MCF 10A (cell line): ENCODE data around the gene GJA4. TPM values are rescaled to one million over a fixed set of nuclear protein-coding genes. Genes with fewer than 3 reads are reported as not detected.

ENCODE experiments used
- BruUV-seq: library from RNA; stranded (reverse); fragments of 400-500 nt; replicated peaks from 2 replicates; lab custom pipeline; 2021; lab: Mats Ljungman, UMichigan
- CTCF ChIA-PET: fragments of 300-600 bp; sonication (Branson Sonifier 250); formaldehyde crosslinking; extraction: SDS; loops from one replicate; lab custom pipeline; 2021; ENCODE audit warnings: antibody characterized with exemption, inconsistent platforms; lab: Yijun Ruan, JAX
- POLR2A ChIA-PET: fragments of 300-600, 350-650 bp; sonication (Branson Sonifier 250); formaldehyde crosslinking; extraction: SDS; loops from one replicate; lab custom pipeline; 2020; ENCODE audit warnings: antibody characterized with exemption, inconsistent platforms; lab: Yijun Ruan, JAX
- DNase-seq: peaks from one replicate; pipeline ENCODE4 v3.0.0-alpha.2; 2018; ENCODE audit not compliant: unreplicated experiment
- H3K27ac Mint-ChIP-seq: one replicate; pipeline ENCODE4 v1.8.0; 2022; ENCODE audit warnings: mild to moderate bottlenecking, low read depth, mixed read lengths; ENCODE audit not compliant: unreplicated experiment
- H3K27me3 Mint-ChIP-seq: one replicate; pipeline ENCODE4 v1.8.0; 2022; ENCODE audit warnings: mixed read lengths; ENCODE audit not compliant: insufficient read depth, unreplicated experiment
- H3K36me3 Mint-ChIP-seq: one replicate; pipeline ENCODE4 v1.8.0; 2022; ENCODE audit warnings: mild to moderate bottlenecking, moderate library complexity, mixed read lengths; ENCODE audit not compliant: insufficient read depth, unreplicated experiment
- H3K4me1 Mint-ChIP-seq: one replicate; pipeline ENCODE4 v1.8.0; 2022; ENCODE audit warnings: mixed read lengths; ENCODE audit not compliant: insufficient read depth, unreplicated experiment
- H3K4me3 Mint-ChIP-seq: one replicate; pipeline ENCODE4 v1.8.0; 2022; ENCODE audit warnings: mild to moderate bottlenecking, moderate library complexity, mixed read lengths; ENCODE audit not compliant: unreplicated experiment
- H3K9me3 Mint-ChIP-seq: one replicate; pipeline ENCODE4 v1.8.0; 2022; ENCODE audit warnings: mixed read lengths; ENCODE audit not compliant: unreplicated experiment
- intact Hi-C: fragments of 100-400 bp; cut with micrococcal nuclease; formaldehyde crosslinking; loops from 2 replicates; pipeline ENCODE4 v1.14.1; 2022
- total RNA-seq: library from RNA; stranded (reverse); gene quantifications from 2 replicates; pipeline ENCODE4 v1.2.3, GENCODE V29; 2022
- TF ChIP-seq, protein P1 (sequence below): fragments of 200-600 bp; IDR thresholded peaks from one replicate; pipeline ENCODE4 v1.8.0; 2022; ENCODE audit warnings: antibody characterized with exemption, mild to moderate bottlenecking; ENCODE audit not compliant: unreplicated experiment

The GJA4 gene
- total RNA-seq, 1 experiment from 2014 or later: not detected

DNA sequence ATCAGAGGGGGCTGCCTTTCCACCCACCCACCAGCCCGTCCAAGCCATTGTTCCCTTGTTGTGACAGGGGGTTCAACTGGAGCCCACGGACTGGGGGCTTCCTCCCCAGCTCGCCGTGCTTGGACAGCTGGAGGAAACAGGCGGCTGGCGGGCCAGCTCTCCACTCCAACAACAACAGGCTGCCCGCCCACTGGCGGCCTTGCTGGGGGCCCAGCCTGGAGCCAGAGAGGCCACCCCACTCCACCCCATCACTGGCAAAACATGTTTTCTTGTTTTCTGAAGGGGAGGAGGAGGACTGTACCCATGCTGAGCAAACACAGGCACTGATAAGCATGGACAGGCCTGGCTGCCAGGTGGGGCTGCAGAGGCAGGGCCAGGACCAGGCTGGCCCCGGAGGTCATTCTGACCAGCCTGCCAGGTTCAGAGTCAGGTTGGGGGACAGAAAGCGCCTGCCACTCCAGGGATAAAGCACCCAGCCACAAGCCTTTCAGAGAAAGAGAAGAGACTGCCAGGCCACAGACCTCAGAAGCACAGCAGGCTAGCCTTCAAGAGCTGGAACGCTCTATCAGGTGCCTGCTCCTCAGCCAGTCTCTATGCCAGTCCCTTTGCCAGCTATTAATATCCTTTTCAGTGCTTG lies 32.8 kb downstream of the GJA4 start:
- H3K4me1 Mint-ChIP-seq: no peaks in the 10 kb centered on the region
- CTCF ChIA-PET: interaction anchor here (2.2 kb wide), 1 partner anchor 27 kb away, joined by 13 read pairs; no protein-coding TSS in a partner anchor

GRCh38 chr1:34827341-34827941 lies 34.6 kb downstream of the GJA4 start:
- Mint-ChIP-seq H3K9me3 (no peaks in the 10 kb centered on the region), H3K27me3 (no peaks in the 10 kb centered on the region), H3K27ac (no peak overlapping the region), H3K4me3 (no peak overlapping the region), H3K36me3 (no peaks in the 10 kb centered on the region), H3K4me1 (no peaks in the 10 kb centered on the region)
- intact Hi-C loops: no loop called here
- TF ChIP-seq, protein P1, sequence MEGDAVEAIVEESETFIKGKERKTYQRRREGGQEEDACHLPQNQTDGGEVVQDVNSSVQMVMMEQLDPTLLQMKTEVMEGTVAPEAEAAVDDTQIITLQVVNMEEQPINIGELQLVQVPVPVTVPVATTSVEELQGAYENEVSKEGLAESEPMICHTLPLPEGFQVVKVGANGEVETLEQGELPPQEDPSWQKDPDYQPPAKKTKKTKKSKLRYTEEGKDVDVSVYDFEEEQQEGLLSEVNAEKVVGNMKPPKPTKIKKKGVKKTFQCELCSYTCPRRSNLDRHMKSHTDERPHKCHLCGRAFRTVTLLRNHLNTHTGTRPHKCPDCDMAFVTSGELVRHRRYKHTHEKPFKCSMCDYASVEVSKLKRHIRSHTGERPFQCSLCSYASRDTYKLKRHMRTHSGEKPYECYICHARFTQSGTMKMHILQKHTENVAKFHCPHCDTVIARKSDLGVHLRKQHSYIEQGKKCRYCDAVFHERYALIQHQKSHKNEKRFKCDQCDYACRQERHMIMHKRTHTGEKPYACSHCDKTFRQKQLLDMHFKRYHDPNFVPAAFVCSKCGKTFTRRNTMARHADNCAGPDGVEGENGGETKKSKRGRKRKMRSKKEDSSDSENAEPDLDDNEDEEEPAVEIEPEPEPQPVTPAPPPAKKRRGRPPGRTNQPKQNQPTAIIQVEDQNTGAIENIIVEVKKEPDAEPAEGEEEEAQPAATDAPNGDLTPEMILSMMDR: no peak
- no peak for DNase-seq
- ChIA-PET POLR2A (no interaction called here), CTCF (interaction anchor here (0.5 to 1.5 kb wide), 4 partner anchors 10 to 1356 kb away, joined by 3 to 7 read pairs (median 3); no protein-coding TSS in a partner anchor)
- BruUV-seq: no TSS peak

More for the DNA sequence above, 32.8 kb downstream of the GJA4 start:
- Mint-ChIP-seq H3K27ac (no peak overlapping the region), H3K4me3 (no peak overlapping the region), H3K9me3 (no peaks in the 10 kb centered on the region), H3K36me3 (no peaks in the 10 kb centered on the region), H3K27me3 (no peaks in the 10 kb centered on the region)
- TF ChIP-seq, protein P1: no peak
- no peak for DNase-seq
- intact Hi-C loops: no loop called here
- BruUV-seq: no TSS peak
- POLR2A ChIA-PET: no interaction called here

GRCh38 chr1:34828611-34829010 lies 35.8 kb downstream of the GJA4 start:
- BruUV-seq: no TSS peak
- CTCF ChIA-PET: interaction anchor here (0.6 to 3.1 kb wide), 3 partner anchors 13 to 25 kb away, joined by 3 to 14 read pairs (median 4); no protein-coding TSS in a partner anchor
- Mint-ChIP-seq H3K36me3 (no peaks in the 10 kb centered on the region), H3K27me3 (no peaks in the 10 kb centered on the region), H3K4me1 (no peaks in the 10 kb centered on the region), H3K4me3 (no peak overlapping the region), H3K27ac (no peak overlapping the region), H3K9me3 (no peaks in the 10 kb centered on the region)
- DNase-seq: no peak
- POLR2A ChIA-PET: no interaction called here
- intact Hi-C loops: no loop called here
- TF ChIP-seq, protein P1: no peak

GRCh38 chr1:34829250-34829649 lies 36.5 kb downstream of the GJA4 start:
- no peaks in the 10 kb centered on the region for H3K27me3 Mint-ChIP-seq
- ChIA-PET POLR2A (no interaction called here), CTCF (interaction anchor here (0.7 to 3.1 kb wide), 2 partner anchors 12 to 23 kb away, joined by 4 to 14 read pairs; no protein-coding TSS in a partner anchor)
- H3K27ac Mint-ChIP-seq: no peak overlapping the region
- H3K9me3 Mint-ChIP-seq: no peaks in the 10 kb centered on the region
- intact Hi-C loops: no loop called here
- H3K4me1 Mint-ChIP-seq: no peaks in the 10 kb centered on the region
- H3K4me3 Mint-ChIP-seq: no peak overlapping the region
- TF ChIP-seq, protein P1: no peak
- no peaks in the 10 kb centered on the region for H3K36me3 Mint-ChIP-seq
- no peak for DNase-seq
- no TSS peak for BruUV-seq
